ENCODE data around the gene SNX14.

DNA sequence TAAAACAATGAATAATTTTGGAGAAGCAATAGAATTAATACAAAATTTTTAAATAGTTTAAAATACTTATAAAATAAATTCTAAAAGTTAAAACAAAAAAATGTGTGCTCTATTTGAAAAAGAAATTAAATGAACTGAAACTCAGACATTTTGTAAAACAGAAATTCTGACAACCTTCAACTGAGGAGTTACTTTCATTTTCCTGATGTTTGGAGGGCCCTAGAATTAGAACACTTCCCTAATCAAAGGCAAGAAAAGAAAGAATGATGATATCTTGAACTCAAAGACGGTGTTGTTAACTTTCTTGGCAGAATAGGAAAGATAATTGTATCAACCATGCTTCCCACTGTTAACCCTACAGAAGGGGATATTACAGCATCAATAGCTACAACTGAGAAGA is 27.9 kb downstream of the SNX14 start:
- TF ChIP-seq EZH2 (IDR thresholded peaks at IDR 0.05; ENCODE audit: borderline replicate concordance, low read depth, low read length, poor library complexity, severe bottlenecking): no peak
- TF ChIP-seq, protein P1, sequence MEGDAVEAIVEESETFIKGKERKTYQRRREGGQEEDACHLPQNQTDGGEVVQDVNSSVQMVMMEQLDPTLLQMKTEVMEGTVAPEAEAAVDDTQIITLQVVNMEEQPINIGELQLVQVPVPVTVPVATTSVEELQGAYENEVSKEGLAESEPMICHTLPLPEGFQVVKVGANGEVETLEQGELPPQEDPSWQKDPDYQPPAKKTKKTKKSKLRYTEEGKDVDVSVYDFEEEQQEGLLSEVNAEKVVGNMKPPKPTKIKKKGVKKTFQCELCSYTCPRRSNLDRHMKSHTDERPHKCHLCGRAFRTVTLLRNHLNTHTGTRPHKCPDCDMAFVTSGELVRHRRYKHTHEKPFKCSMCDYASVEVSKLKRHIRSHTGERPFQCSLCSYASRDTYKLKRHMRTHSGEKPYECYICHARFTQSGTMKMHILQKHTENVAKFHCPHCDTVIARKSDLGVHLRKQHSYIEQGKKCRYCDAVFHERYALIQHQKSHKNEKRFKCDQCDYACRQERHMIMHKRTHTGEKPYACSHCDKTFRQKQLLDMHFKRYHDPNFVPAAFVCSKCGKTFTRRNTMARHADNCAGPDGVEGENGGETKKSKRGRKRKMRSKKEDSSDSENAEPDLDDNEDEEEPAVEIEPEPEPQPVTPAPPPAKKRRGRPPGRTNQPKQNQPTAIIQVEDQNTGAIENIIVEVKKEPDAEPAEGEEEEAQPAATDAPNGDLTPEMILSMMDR (conservative IDR thresholded peaks at IDR 0.05; ENCODE audit: low read depth, low read length): no peak
